HepG2 (cell line): ENCODE data around the gene BCL6. TPM values are rescaled to one million over a fixed set of nuclear protein-coding genes. Genes with fewer than 3 reads are reported as not detected.

ENCODE experiments used
- AFF4 ChIP-seq: sonication (generic); formaldehyde crosslinking; IDR thresholded peaks from 2 replicates; pipeline ENCODE4 v1.4.0; 2020; ENCODE audit warnings: missing genetic modification reagents
- HNRNPH1 ChIP-seq: fragments of 200-400 bp; formaldehyde crosslinking; optimal IDR thresholded peaks from 2 replicates; pipeline ENCODE3; 2017; ENCODE audit warnings: mild to moderate bottlenecking, low read depth, low read length
- KAT7 ChIP-seq: IDR thresholded peaks from 2 replicates; pipeline ENCODE4 v1.6.1; 2018; ENCODE audit warnings: borderline replicate concordance, missing compliant biosample characterization
- KLF6 ChIP-seq: IDR thresholded peaks from 2 replicates; pipeline ENCODE4 v1.8.0; 2016; ENCODE audit warnings: missing biosample characterization, missing genetic modification reagents
- MAZ ChIP-seq, 2 experiments: sonication (generic) in 1 of 2; formaldehyde crosslinking in 1 of 2; IDR thresholded peaks; 2 replicates each; pipeline versions ENCODE4 v1.5.0 to v1.6.1; 2012 to 2020; ENCODE audit warnings: low read depth in 2 of 2, mild to moderate bottlenecking in 2 of 2, borderline replicate concordance in 1 of 2, improper control_type of control experiment in 1 of 2, low read length in 1 of 2, missing genetic modification reagents in 1 of 2, moderate library complexity in 1 of 2
- RERE ChIP-seq: IDR thresholded peaks from 2 replicates; pipeline ENCODE4 v1.6.1; 2016; ENCODE audit warnings: low read depth, missing genetic modification reagents, missing compliant biosample characterization
- ZFAT ChIP-seq: sonication (generic); formaldehyde crosslinking; conservative IDR thresholded peaks from 2 replicates; pipeline ENCODE4 v1.8.1; 2023; ENCODE audit warnings: missing genetic modification reagents, inconsistent platforms
- ZNF337 ChIP-seq: sonication (generic); formaldehyde crosslinking; IDR thresholded peaks from 2 replicates; pipeline ENCODE4 v1.5.1; 2020; ENCODE audit warnings: missing genetic modification reagents, low read depth, mild to moderate bottlenecking, borderline replicate concordance
- ZNF574 ChIP-seq: sonication (generic); formaldehyde crosslinking; IDR thresholded peaks from 2 replicates; pipeline ENCODE4 v1.4.0; 2020; ENCODE audit warnings: missing genetic modification reagents
- ZNF614 ChIP-seq: IDR thresholded peaks from 2 replicates; pipeline ENCODE4 v1.6.1; 2018; ENCODE audit warnings: missing biosample characterization, missing genetic modification reagents, inconsistent platforms, borderline replicate concordance
- ZNF883 ChIP-seq: sonication (generic); formaldehyde crosslinking; IDR thresholded peaks from 2 replicates; pipeline ENCODE4 v1.5.1; 2020; ENCODE audit warnings: mild to moderate bottlenecking, missing genetic modification reagents; ENCODE audit errors: not compliant biosample characterization
- polyA plus RNA-seq, 8 experiments: library from polyadenylated mRNA; depleted of rRNA in 3 of 8; stranded (reverse) in 7 of 8; unstranded in 1 of 8; fragments of >200 nt; fragmentation: Illumina TruSeq in 4 of 8; extraction: Trizol in 4 of 8; gene quantifications; 2 replicates each; pipeline versions ENCODE4 v1.2.1 to v1.2.3, GENCODE V29; 2011 to 2016; ENCODE audit warnings: low read depth in 4 of 8, missing spikeins in 1 of 8, mixed read lengths in 1 of 8; ENCODE audit not compliant: insufficient read depth in 1 of 8
- total RNA-seq, 5 experiments: library from RNA; depleted of rRNA; stranded (reverse); fragments of >200 nt; fragmentation: Illumina TruSeq; extraction: Trizol; gene quantifications; 2 replicates each; pipeline ENCODE4 v1.2.3, GENCODE V29; 2016; ENCODE audit warnings: low read depth in 1 of 5
- TF ChIP-seq, protein P1 (sequence below): sonication (generic); formaldehyde crosslinking; IDR thresholded peaks from 2 replicates; pipeline ENCODE4 v1.5.0; 2020; ENCODE audit warnings: missing genetic modification reagents, mild to moderate bottlenecking, borderline replicate concordance

Gene BCL6
- total and polyA plus RNA-seq, 2 of the 13 experiments (the other 11 are each of a cell fraction or from before 2014, with no cell fraction given): 21.2 to 53.7 TPM

- no peak for TF ChIP-seq AFF4 (CRISPR knock-in tag)
- TF ChIP-seq HNRNPH1: no peak
- no peak for TF ChIP-seq ZNF614 (CRISPR knock-in tag)
- TF ChIP-seq ZNF337 (CRISPR knock-in tag): no peak
- no peak for TF ChIP-seq ZNF883 (CRISPR knock-in tag)
- TF ChIP-seq, protein P1, sequence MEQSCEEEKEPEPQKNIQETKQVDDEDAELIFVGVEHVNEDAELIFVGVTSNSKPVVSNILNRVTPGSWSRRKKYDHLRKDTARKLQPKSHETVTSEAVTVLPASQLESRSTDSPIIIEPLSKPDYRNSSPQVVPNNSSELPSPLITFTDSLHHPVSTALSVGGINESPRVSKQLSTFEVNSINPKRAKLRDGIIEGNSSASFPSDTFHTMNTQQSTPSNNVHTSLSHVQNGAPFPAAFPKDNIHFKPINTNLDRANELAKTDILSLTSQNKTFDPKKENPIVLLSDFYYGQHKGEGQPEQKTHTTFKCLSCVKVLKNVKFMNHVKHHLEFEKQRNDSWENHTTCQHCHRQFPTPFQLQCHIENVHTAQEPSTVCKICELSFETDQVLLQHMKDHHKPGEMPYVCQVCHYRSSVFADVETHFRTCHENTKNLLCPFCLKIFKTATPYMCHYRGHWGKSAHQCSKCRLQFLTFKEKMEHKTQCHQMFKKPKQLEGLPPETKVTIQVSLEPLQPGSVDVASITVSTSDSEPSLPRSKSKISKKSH (CRISPR knock-in tag): no peak
- no peak for TF ChIP-seq RERE (CRISPR knock-in tag)
- peak; percentile 40; the same call in 1 of the 2 replicates for TF ChIP-seq KAT7 (CRISPR knock-in tag)
- no peak for TF ChIP-seq MAZ (IDR thresholded peaks at IDR 0.05; ENCODE audit: borderline replicate concordance, low read depth, low read length)
- no peak for TF ChIP-seq MAZ (CRISPR knock-in tag; IDR thresholded peaks at IDR 0.05; ENCODE audit: low read depth)
- TF ChIP-seq ZNF574 (CRISPR knock-in tag): 0 out of 2 replicates have a peak, but pooled peaks have one; percentile 38
- TF ChIP-seq KLF6 (CRISPR knock-in tag): no peak
- TF ChIP-seq ZFAT (CRISPR knock-in tag): no peak
- TF ChIP-seq, all 625 proteins: peak for 35
These were observed 6.8 kb downstream of the BCL6 start (continued) for GRCh38 chr3:187738331-187739093.
